Activated gamma-delta T cell treated with Interleukin-2 at 50 U/mL for 16 hours (primary cell): ENCODE results near the gene RITA1.
A peak's percentile ranks its signal among the peaks of the same experiment; 100 is the strongest.
"Not testable (repeated sequence)": the region's sequence is repeated elsewhere in the genome, so short reads cannot be mapped to it uniquely, and the experiment has no call there.

Source experiments
- DNase-seq: peaks from one replicate; pipeline ENCODE4 v3.0.0-alpha.2; 2020

The RITA1 gene

GRCh38 chr12:113185180-113186032, at the start of gene RITA1, which contains the start of gene DDX54:
Gene RITA1, plus strand, starts transcription at chr12:113185721. Its CDS starts 1,026 bp downstream, at chr12:113186747.
Gene DDX54, minus strand, starts transcription at chr12:113185478. Its CDS starts 27 bp downstream, at chr12:113185451.
- peak; percentile 77 for DNase-seq

DNA sequence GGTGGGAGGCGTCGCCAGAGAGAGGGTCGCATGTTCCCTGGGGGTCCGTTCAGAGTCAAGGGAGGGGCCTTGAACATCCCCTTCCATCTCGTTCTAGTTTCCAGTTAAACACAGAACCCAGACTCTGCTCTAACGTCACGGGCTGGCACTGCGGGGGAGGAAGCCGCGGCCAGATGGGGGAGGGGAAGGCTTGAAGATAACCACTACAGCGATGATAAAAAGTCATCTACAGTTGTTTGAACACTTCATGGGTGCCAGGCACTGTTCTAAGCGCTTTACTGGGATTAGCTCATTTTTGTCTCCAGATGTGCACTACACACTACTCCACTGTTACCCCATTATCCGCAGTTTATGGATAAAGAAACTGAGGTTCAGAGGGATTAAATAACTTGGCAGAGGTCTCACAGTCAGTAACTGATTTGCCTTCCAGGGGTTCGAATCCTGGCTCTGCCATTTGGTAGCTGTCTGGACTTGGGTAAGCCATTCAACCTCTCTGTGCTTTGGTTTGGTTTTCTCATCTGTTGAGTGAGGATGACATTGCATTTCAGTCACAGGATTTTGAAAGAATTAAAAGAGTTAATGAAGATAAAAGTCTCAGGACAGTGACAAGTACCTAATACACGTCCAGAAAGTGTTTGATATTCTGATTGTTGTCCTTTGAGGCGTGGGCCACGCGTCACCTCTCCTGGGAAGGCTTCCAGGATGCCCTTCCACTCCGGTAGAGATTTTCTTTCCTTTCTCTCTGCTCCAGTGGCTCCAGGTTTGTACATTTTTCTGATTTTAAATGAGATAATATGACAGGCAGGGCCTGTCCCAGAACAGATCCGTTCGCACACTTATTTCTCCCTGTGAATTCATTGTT, 49.2 kb upstream of the RITA1 start:
- peak; percentile 38 for DNase-seq

DNA sequence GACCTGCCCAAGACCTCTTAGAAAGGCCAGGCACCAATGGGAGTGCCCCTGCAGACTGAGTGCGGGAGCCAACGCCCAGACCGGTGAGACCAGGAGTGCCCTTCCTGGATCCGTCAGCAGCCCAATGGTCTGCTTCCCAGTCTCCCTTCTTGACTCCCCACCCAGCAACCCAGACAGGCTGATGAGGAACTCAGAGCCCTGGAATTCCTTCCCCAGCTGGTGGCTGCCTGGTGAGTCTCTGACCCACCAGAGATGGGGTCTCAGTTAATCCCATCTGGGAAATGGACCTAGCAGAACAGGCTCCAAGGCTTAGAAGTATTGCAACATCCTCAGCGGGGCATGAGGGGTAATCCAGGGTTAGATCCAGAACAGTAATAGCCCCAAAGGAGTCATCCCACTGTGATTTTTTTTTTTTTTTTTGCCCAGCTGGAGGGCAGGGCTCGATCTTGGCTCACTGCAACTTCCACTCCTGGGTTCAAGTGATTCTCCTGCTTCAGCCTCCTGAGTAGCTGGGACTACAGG, 48.5 kb upstream of the RITA1 start:
- DNase-seq: no peak

GRCh38 chr12:113137861-113138783, 47.4 kb upstream of the RITA1 start:
- DNase-seq: no peak

DNA sequence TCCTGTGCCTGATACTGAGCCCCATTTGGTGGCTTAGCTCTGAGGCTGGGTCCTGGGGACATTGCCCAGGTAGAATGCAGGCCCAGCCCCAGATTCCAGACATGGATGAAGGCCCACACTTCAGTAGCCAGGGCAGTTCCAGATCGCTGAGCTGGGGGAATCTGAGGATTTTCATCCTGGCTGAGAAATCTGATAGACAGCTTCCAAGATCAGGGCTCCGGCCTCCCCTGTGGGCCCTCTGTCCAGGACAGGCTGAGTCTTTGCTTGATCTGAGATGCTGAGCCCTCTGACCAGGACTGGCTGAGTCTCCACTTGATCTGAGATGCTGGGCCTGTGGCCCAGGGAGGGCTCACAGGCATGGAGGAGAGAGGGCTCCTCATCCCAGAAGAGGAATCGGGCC, 46.7 kb upstream of the RITA1 start:
- no peak for DNase-seq

- DNase-seq: no peak
Measured at GRCh38 chr12:113140706-113141105, 44.8 kb upstream of the RITA1 start.

DNA sequence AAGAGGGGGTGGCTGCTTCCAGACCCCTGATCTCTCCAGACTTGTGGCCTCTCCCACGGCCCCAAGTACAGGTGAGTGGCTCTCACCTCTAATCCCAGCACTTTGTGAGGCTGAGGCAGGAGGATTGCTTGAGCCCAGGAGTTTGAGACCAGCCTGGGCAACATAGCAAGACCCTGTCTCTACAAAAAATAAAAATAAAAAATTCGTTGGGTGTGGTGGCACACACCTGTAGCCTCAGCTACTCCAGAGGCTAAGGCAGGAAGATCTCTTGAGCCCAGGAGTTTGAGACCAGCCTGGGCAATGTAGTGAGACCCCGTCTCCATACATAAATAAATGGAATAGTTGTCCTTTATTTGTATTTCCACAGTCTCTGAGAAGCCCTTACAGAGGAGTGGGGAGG, 43.8 kb upstream of the RITA1 start:
- DNase-seq: not testable (repeated sequence)

- DNase-seq: no peak
Measured at GRCh38 chr12:113142173-113142885, 43.2 kb upstream of the RITA1 start.

- no peak for DNase-seq
Measured at GRCh38 chr12:113142886-113143332, 42.6 kb upstream of the RITA1 start.

DNA sequence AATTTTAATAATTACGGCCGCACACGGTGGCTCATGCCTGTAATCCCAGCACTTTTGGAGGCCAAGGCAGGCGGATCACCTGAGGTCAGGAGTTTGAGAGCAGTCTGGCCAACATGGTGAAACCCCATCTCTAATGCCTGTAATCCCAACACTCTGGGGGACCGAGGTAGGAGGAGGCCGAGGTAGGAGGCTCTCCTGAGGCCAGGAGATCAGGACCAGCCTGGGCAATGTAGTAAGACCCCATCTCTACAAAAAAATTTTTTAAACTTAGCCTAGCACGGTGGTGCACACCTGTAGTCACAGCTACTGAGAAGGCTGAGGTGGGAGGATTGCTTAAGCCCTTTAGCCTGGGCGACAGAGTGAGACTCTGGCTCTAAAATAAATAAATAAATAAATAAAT, 41.6 kb upstream of the RITA1 start:
- no peak for DNase-seq

DNA sequence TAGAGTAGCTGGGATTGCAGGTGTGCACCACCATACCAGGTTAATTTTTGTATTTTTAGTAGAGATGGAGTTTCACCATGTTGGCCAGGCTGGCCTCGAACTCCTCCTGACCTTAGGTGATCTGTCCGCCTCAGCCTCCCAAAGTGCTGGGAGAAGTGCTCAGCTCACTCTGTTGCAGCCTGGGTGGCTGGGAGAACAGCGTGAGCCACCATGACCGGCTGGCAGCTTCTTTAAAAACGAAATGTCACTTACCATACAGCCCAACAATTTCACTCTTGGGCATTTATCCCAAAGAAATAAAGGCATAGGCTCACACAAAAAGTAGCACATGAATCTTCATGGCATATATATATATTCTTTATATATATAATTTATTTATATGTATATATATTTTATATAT, 40.7 kb upstream of the RITA1 start:
- no peak for DNase-seq

GRCh38 chr12:113145720-113146551, 39.6 kb upstream of the RITA1 start:
- DNase-seq: no peak

DNA sequence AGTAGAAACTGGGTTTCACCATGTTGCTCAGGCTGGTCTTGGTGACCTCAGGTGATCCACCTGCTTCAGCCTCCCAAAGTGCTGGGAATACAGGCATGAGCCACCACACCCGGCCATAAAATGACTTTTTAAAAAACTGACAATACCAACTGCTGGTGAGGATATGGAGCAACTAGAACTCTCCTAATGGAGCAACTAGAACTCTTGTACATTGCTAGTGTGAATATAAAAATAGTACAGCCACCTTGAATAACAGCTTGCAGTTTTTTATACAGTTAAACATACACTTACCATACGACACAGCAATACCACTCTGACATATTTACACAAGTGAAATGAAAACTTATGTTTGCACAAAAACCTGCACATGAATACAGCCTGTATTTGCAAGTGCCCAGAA, 38.5 kb upstream of the RITA1 start:
- no peak for DNase-seq

DNA sequence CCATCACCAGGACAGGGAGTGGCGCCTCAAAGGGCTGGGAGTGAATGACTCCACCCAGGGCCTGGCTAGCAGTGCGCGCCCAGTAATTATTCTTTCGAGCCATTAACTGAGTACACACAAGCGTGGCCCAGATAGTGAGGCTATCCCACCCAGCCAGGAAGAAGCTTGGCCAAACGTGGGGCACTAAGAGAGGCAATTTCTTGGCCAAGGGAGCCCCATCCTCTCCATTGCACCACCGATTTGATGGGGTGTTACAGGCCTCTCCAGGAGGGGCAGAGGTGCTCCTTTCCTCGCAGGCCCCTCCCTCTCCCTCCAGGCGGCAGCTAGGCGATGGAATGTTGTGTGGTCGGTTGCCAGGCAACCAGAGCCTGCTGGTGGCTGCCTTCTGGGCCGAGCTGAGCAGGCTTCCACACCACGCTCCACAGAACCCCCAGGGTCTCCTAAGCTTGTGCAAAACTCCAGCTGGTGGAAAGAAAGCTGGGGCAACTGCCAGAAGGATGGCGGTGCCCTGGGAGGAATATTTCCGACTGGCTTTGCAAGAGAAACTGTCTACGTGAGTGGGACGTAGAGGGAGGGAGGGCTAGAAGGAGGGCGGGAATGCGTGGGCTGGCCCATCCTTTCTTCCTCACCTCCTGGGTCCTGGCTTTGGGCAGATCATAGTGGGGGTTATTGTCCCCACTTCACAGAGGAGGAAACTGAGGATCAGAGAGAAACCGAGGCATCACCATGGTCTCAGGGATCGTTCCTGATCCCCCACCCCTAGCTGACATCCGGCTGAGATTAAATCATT, 36.0 kb upstream of the RITA1 start, which contains the start of gene CFAP73:
CFAP73 (plus strand) TSS at position 364 of the 790 bp plus-strand sequence; CDS start at position 498, 134 bp downstream.
- no peak for DNase-seq

DNA sequence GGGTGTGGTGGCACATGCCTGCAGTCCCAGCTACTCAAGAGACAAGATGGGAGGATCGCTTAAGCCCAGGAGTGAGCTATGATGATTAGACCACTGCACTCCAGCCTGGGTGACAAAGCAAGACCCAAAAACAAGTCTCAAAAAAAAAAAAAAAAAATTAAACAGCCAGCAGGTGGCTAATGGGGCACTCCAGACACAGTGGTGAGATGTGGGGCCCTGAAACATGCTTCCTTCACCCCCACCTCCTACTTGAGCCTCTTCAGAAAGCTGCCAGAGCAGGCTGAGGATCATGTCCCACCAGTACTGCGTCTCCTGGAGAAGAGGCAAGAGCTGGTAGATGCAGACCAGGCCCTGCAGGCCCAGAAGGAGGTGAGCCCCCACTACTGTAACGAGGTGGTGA, 33.9 kb upstream of the RITA1 start:
- DNase-seq: no peak

DNA sequence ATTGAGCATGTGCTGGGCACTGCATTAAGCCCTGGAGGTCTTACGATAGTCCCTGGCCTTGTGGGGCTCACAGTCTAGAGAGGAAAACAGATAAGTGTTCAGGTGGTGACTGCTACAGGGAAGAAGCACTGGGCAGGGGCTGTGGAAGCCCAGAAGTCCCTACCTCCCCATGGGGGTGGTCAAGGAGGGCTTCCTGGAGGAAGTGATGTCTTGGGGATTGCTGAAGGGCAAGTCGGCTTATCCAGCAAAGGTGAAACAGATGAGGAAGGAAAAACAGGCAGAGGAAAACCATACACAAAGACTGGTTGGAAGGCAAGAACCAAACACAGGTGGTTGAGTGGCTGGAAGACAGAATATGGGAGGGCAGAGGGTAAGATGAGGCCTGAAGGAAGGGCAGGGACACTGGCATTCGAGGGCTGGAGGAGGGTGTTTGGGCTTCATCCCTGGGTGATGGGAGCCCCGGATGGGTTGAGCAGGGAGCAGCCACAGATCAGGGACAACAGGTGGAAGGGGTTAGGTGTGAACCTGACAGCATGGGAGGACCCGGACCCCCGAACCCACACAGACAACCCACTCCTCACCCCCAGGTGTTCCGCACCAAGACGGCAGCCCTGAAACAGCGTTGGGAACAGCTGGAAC, 33.2 kb upstream of the RITA1 start:
- DNase-seq: no peak

- DNase-seq: peak; percentile 43
Measured at GRCh38 chr12:113152835-113153814, 32.4 kb upstream of the RITA1 start.
